Colonic mucosa (tissue), 4 donors: Measurements from ENCODE around the gene CLEC16A. TPM values are rescaled to one million over a fixed set of nuclear protein-coding genes. Genes with fewer than 3 reads are reported as not detected.

ENCODE experiments used
- DNase-seq: peaks from one replicate; pipeline ENCODE4 v3.0.0-alpha.2; 2020
- H3K27ac ChIP-seq: fragments of 200-600 bp; one replicate; pipeline ENCODE4 v1.8.0; 2021
- H3K27me3 ChIP-seq: fragments of 200-600 bp; one replicate; pipeline ENCODE4 v1.8.0; 2021
- H3K36me3 ChIP-seq: fragments of 200-600 bp; one replicate; pipeline ENCODE4 v1.8.0; 2021
- H3K4me1 ChIP-seq: fragments of 200-600 bp; one replicate; pipeline ENCODE4 v1.8.0; 2021; ENCODE audit warnings: mild to moderate bottlenecking
- H3K4me3 ChIP-seq: fragments of 200-600 bp; one replicate; pipeline ENCODE4 v1.8.0; 2021
- H3K9ac ChIP-seq, 2 donors: one replicate each; pipeline ENCODE4 v1.7.0; 2013; ENCODE audit warnings: control low read depth in 2 of 2, low read depth in 2 of 2, low read length in 2 of 2
- H3K9me3 ChIP-seq: fragments of 200-600 bp; one replicate; pipeline ENCODE4 v1.8.0; 2021
- CTCF ChIP-seq: fragments of 200-600 bp; IDR thresholded peaks from one replicate; pipeline ENCODE4 v1.8.0; 2022; ENCODE audit warnings: antibody characterized with exemption, mild to moderate bottlenecking
- intact Hi-C: fragments of 100-400 bp; cut with DNase I; formaldehyde crosslinking; loops from one replicate; pipeline ENCODE4 v1.14.1; 2022
- total RNA-seq, 2 donors: library from RNA; stranded (reverse); fragmentation: NEBNext Ultra II Directional in 1 of 2; extraction: Animal tissue kit (Norgen Biotek cat#: 25700) in 1 of 2; gene quantifications; one replicate each; pipeline ENCODE4 v1.2.1, GENCODE V29; 2021
- donor health status: healthy.
- donor health status: DM: no; HTN: no; CAD: no.
- donor health status: DM: no; HTN: no; CAD: no.

CLEC16A gene
- total RNA-seq, 2 donors from 2014 or later: 24.9 to 29.6 TPM

- Histone ChIP-seq H3K4me3 (no peak overlapping the region), H3K36me3 (no peaks in the 10 kb centered on the region), H3K4me1 (no peaks in the 10 kb centered on the region), H3K27me3 (no peaks in the 10 kb centered on the region), H3K27ac (no peak overlapping the region), H3K9me3 (no peaks in the 10 kb centered on the region), H3K9ac (no peak overlapping the region)
- no peak for DNase-seq
- no peak for TF ChIP-seq CTCF
- intact Hi-C loops: no loop called here
Measured at GRCh38 chr16:11050944-11051343, 106.6 kb downstream of the CLEC16A start.

GRCh38 chr16:11051430-11051829 lies 107.1 kb downstream of the CLEC16A start:
- Histone ChIP-seq H3K27ac (no peak overlapping the region), H3K9me3 (no peaks in the 10 kb centered on the region), H3K4me3 (no peak overlapping the region), H3K36me3 (no peaks in the 10 kb centered on the region), H3K4me1 (no peaks in the 10 kb centered on the region), H3K9ac (no peak overlapping the region), H3K27me3 (no peaks in the 10 kb centered on the region)
- intact Hi-C loops: no loop called here
- TF ChIP-seq CTCF: no peak
- DNase-seq: no peak

- no peak overlapping the region for H3K9ac ChIP-seq
- H3K4me1 ChIP-seq: peaks cover 2% of the 10 kb centered on the region
- DNase-seq: no peak
- H3K36me3 ChIP-seq: no peaks in the 10 kb centered on the region
- H3K9me3 ChIP-seq: no peaks in the 10 kb centered on the region
- intact Hi-C loops: no loop called here
- no peak overlapping the region for H3K4me3 ChIP-seq
- no peak for TF ChIP-seq CTCF
- H3K27me3 ChIP-seq: no peaks in the 10 kb centered on the region
- no peak overlapping the region for H3K27ac ChIP-seq
Measured at GRCh38 chr16:11051879-11052808, 107.8 kb downstream of the CLEC16A start.

GRCh38 chr16:11053916-11054460 lies 109.6 kb downstream of the CLEC16A start:
- Histone ChIP-seq H3K4me1 (peaks cover 2% of the 10 kb centered on the region), H3K27me3 (no peaks in the 10 kb centered on the region), H3K4me3 (no peak overlapping the region), H3K27ac (no peak overlapping the region), H3K36me3 (no peaks in the 10 kb centered on the region), H3K9me3 (no peaks in the 10 kb centered on the region), H3K9ac (no peak overlapping the region)
- no peak for DNase-seq
- no peak for TF ChIP-seq CTCF
- intact Hi-C loops: no loop called here

- no peak for TF ChIP-seq CTCF
- H3K9ac ChIP-seq: no peak overlapping the region
- H3K27ac ChIP-seq: no peak overlapping the region
- intact Hi-C loops: no loop called here
- H3K4me3 ChIP-seq: no peak overlapping the region
- no peaks in the 10 kb centered on the region for H3K9me3 ChIP-seq
- no peak for DNase-seq
- peaks cover 2% of the 10 kb centered on the region for H3K4me1 ChIP-seq
- H3K36me3 ChIP-seq: no peaks in the 10 kb centered on the region
- no peaks in the 10 kb centered on the region for H3K27me3 ChIP-seq
Measured at GRCh38 chr16:11056090-11056992, 112.0 kb downstream of the CLEC16A start.
